OCI-LY3 (cell line): Measurements from ENCODE around the gene FYTTD1.

Source experiments
- CTCF ChIP-seq: fragments of 200-600, 300-600 bp; sonication (generic); IDR thresholded peaks from 2 replicates; pipeline ENCODE4 v1.5.1; 2014; ENCODE audit warnings: antibody characterized with exemption, low read length, low read depth
- EZH2phosphoT487 ChIP-seq: fragments of 200-600 bp; shearing (Covaris generic); IDR thresholded peaks from 2 replicates; pipeline ENCODE4 v1.6.1; 2018; ENCODE audit warnings: antibody characterized with exemption, mixed run types, low read depth

- TF ChIP-seq CTCF (no peak), EZH2phosphoT487 (no peak)
These were observed 19.5 kb upstream of the FYTTD1 start for GRCh38 chr3:197730200-197730599.
